Astrocyte of the cerebellum (primary cell): ENCODE data around the gene PHKG2.

Experiments
- DNase-seq: peaks from one replicate; pipeline ENCODE4 v3.0.0-alpha.2; 2011; ENCODE audit warnings: low read depth
- H3K4me3 ChIP-seq: 2 replicates; pipeline ENCODE4 v1.5.1; 2011; ENCODE audit warnings: mild to moderate bottlenecking, low read depth, low read length, moderate library complexity
- in situ Hi-C: cut with HindIII; loops from 2 replicates; pipeline ENCODE4 v1.10.0; 2017; ENCODE audit warnings: low sequenced_read_pairs
- TF ChIP-seq, protein P1 (sequence below): IDR thresholded peaks from 2 replicates; pipeline ENCODE4 v1.5.1; 2012; ENCODE audit warnings: low read length, low read depth, moderate library complexity, mild to moderate bottlenecking; ENCODE audit errors: missing control alignments

The PHKG2 gene

DNA sequence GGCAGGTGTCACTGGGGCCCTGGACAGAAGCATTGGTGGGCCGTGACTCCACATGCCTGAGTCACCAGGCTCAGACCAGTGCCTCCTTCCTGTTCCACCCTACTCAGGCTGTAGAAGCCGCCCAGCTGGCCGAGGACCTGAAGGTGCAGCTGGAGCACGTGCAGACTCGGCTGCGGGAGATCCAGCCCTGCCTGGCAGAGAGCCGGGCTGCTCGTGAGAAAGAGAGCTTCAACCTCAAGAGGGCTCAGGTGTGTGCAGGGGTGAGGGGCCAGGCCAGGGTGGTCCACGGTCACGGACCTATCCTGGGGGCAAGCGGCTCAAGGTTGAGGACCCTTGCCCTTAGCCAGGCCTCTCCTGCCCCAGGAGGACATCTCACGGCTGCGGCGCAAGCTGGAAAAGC is 23.5 kb downstream of the PHKG2 start:
- no peak overlapping the region for H3K4me3 ChIP-seq
- in situ Hi-C loops, result no loop called here
- DNase-seq, result no peak
- TF ChIP-seq, protein P1, sequence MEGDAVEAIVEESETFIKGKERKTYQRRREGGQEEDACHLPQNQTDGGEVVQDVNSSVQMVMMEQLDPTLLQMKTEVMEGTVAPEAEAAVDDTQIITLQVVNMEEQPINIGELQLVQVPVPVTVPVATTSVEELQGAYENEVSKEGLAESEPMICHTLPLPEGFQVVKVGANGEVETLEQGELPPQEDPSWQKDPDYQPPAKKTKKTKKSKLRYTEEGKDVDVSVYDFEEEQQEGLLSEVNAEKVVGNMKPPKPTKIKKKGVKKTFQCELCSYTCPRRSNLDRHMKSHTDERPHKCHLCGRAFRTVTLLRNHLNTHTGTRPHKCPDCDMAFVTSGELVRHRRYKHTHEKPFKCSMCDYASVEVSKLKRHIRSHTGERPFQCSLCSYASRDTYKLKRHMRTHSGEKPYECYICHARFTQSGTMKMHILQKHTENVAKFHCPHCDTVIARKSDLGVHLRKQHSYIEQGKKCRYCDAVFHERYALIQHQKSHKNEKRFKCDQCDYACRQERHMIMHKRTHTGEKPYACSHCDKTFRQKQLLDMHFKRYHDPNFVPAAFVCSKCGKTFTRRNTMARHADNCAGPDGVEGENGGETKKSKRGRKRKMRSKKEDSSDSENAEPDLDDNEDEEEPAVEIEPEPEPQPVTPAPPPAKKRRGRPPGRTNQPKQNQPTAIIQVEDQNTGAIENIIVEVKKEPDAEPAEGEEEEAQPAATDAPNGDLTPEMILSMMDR, result no peak

DNA sequence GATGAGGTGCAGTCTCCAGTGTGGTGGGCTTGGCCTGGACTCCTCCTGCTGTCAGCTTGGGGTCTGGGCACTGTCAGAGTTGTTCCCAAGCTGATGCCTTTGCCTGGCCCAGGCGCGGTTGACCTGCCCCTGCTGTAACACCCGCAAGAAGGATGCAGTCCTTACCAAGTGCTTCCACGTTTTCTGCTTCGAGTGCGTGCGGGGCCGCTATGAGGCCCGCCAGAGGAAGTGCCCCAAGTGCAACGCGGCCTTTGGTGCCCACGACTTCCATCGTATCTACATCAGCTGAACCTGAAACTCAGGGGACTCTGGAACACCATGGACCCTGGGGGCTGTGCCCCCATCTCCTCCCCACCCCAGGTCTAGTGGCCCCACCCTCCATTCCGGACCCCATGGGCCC is 25.6 kb downstream of the PHKG2 start:
- in situ Hi-C loops, result no loop called here
- no peak overlapping the region for H3K4me3 ChIP-seq
- TF ChIP-seq, protein P1, result no peak
- no peak for DNase-seq

DNA sequence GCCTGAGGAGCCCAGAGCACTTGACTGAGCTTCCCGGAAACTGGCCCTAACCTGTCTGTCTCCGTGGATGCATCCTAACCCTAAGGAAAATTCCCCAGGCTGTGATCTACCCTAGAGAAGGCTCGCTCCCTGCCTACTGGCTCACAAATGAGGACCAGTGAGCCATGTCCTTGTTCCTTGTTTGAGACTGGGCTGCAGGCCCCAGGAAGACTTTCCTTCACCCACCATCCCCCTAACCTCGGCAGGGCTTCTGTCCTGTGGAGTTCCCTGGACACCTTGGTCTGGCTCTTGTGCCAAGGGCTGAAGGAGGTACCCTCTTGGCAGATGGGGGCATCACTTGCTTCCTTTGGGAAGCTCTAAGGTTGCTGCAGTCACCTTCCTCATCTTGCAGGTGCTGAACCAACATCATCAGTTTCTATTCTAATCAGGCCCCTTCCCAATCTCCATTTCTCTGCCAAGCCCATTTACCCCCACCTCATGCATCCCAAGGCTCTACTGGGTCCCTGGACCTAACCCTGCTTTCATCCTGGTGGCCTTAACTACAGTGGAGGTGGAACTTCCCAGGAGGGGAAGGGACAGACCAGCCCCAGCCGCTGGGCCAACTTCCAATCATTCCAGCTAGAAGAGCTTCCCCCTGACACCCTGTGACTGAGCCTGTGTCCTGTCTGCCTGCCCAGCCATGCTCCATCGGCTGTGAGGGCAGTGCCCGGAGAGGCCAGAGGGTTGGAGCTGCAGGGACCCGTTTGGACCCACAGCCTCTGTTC is 26.3 kb downstream of the PHKG2 start:
- TF ChIP-seq, protein P1, result no peak
- in situ Hi-C loops, result no loop called here
- no peak for DNase-seq
- peak overlapping the region; percentile 76 for H3K4me3 ChIP-seq

DNA sequence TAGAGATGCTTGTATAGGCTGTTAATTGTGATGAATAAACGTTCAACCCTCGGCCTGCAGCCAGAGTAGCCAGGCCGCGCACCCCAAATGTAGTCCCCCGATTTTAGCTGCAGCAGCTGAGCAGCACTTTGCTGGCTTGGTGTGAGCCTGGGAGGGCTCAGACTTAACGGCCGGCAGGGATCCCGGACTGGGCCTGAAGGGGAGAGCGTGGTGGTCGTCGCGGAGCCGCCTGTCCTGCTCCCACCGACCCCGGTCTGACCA is 26.8 kb downstream of the PHKG2 start:
- H3K4me3 ChIP-seq, result peak overlapping the region; percentile 76
- in situ Hi-C loops, result no loop called here
- DNase-seq, result no peak
- TF ChIP-seq, protein P1, result no peak

DNA sequence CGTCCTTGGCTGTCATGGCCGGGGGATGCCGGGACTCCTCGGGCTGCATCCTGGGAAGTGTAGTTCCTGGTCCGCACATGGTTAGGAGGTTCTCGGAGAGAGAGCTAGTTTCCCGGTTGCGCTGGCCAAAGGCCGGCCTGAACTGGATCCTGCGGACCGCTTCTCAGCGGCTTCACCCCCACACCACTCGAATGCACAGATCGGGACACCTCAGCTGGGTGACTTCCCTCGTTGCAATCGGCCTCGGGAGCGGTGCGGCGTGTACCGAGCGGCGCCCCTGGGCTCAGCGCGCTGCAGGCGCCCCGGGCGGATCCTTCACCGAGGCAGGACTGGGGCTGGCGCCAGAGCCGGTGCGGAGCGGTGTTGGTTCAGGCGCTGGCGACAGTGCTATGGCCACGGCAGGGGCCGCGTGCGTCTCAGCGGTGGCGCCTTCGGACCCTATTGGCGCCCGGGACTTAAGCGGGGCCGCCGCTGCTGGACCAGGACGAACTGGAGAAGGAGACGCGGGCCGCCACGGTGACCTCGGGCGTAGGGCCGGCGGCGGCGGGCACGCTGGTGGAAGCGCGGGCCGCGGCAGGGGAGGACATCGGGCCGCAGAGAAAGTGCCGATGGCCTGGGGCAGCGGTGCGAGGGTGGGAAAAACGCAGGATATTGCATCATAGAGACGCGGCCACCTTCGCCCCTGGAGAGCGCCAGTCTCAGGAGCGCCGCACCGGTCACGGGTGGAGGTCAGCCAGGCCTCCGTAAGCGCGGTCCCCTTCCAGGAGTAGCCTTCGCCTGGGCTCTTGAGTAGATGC is 27.4 kb downstream of the PHKG2 start:
- peak; percentile 38 for DNase-seq
- TF ChIP-seq, protein P1, result no peak
- peak overlapping the region; percentile 76 for H3K4me3 ChIP-seq
- in situ Hi-C loops, result no loop called here

DNA sequence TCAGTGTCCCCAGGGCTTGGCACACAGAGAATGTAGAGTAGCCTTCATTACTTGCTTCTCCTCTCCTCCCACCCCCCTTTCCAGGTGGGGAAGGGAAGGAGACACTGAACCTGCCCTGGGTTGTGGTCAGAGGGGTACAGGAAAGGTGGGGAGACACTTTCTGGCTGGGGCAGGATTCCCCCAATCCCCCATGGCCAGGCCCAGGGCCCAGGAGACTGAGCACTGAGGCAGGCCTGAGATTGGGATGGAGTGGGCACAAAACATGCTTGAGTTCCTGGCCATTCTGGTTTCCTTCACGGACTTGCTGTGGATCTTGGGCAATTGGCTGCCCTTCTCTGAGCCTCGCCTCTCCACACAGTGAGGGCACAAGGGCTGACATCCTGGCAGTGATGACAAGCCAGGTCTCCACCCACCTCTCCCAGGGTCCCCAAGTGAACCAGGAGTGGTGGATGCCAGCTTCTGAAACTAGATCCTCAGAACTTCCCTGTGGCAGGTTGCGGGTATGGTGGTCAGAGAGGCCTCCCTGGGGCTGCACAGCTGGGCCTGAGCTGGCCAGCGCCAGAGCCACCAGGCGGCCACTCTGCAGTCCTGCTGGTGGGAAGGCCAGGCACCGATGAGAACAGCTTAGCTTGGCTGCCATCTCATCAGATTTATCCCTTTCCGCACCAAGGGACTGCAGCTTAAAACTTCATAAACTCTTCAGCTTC is 29.5 kb downstream of the PHKG2 start:
- H3K4me3 ChIP-seq, result no peak overlapping the region
- TF ChIP-seq, protein P1, result no peak
- in situ Hi-C loops, result no loop called here
- no peak for DNase-seq
